ENCODE results near the gene BPIFB3.

DNA sequence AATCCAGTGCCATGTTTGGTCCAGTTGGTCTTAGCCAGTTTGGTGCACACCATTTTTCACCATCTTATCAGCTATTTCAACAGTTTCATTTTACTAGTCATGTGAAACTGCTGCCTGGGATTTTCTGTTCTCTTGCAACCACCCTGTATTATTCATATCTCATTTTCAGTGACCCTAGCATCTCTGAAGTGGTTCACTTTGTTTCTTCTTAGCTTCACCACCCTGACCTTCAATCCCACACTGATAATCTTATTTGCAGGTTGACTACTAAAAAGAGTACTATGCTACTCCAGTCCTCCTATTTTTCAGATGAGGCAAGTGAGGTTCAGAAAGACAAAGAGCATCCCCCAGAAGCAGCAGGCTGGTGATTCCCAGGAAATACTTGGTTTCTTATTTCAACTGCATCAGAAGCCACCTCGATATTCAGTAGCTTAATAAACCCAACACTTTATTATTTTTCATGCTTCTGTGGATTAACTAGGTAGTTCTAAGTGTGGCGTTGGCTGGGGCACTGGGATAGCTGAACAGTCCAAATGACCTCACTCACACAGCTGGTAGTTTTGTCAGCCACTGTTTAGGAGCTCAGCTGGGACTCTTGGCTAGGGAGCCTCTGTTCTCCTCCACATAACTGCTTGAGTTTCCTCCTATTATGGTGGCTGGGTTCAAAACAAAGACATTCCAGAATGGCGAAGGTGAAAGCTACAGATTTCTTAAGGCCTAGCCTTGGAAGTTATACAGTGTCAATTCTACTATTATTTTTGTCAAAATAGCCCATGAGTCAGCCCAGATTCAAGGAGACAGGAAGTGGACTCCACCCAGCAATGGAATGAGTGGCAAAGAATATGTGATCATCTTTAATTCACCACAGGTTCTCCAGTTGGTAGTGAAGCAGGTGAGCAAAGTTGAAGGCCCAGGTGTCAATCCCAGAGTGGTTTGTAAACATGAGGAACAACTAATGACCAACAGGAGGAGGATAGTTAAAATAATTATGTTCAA, 66.3 kb downstream of the BPIFB3 start:
- TF ChIP-seq POLR2A (IDR thresholded peaks at IDR 0.05; ENCODE audit: low read length) (no peak), GATA1 (IDR thresholded peaks at IDR 0.05; ENCODE audit: low read depth, low read length) (no peak)
